GM12878 (cell line): ENCODE data around the gene POLR1G. TPM values are rescaled to one million over a fixed set of nuclear protein-coding genes. Genes with fewer than 3 reads are reported as not detected.
A peak's percentile ranks its signal among the peaks of the same experiment; 100 is the strongest.

Experiments
- ATAC-seq: fragments of 200-7000 bp; cut with Tn5 transposase; 3 replicates; pipeline ENCODE4 v1.9.1; 2020; ENCODE audit warnings: mild to moderate bottlenecking, moderate library complexity
- BruUV-seq: library from RNA; stranded (reverse); fragments of 400-500 nt; replicated peaks from 2 replicates; lab custom pipeline; 2021; lab: Mats Ljungman, UMichigan
- CTCF ChIA-PET: fragments of 300-600 bp; sonication (Branson Sonifier 250); formaldehyde crosslinking; extraction: SDS; loops from one replicate; lab custom pipeline; 2021; ENCODE audit warnings: inconsistent platforms; lab: Yijun Ruan, JAX
- POLR2A ChIA-PET: fragments of 350-600 bp; formaldehyde crosslinking; extraction: SDS; loops from one replicate; lab custom pipeline; 2021; ENCODE audit warnings: inconsistent platforms; lab: Charles Lee
- RAD21 ChIA-PET: fragments of 300-600 bp; sonication (Branson Sonifier 250); formaldehyde crosslinking; loops from one replicate; lab custom pipeline; 2023; ENCODE audit warnings: antibody characterized with exemption; ENCODE audit not compliant: unreplicated experiment; lab: Charles Lee
- SMC1A ChIA-PET: fragments of 300-600 bp; sonication (Branson Sonifier 250); formaldehyde crosslinking; loops from one replicate; lab custom pipeline; 2023; ENCODE audit not compliant: unreplicated experiment, uncharacterized antibody; lab: Charles Lee
- DNase-seq: peaks from one replicate; pipeline ENCODE4 v3.0.0-alpha.2; 2011; ENCODE audit warnings: low read depth, low spot score
- FAIRE-seq: peaks from 3 replicates; lab custom pipeline; 2011; peaks lifted over from hg19 to GRCh38; lab: Jason Lieb, UNC
- H2AFZ ChIP-seq: 2 replicates; pipeline ENCODE4 v1.6.0; 2011; ENCODE audit warnings: low read depth, low read length, control low read depth; ENCODE audit not compliant: control insufficient read depth
- H3K27ac ChIP-seq: 2 replicates; pipeline ENCODE4 v1.5.1; 2011; ENCODE audit warnings: control low read depth; ENCODE audit not compliant: control insufficient read depth, insufficient read depth
- H3K27me3 ChIP-seq, 2 experiments: replicated peaks in 1 of 2; 2 replicates each; pipeline versions ENCODE4 v1.6.0 to v1.6.1; 2011; ENCODE audit warnings: low read length in 1 of 2; ENCODE audit not compliant: control insufficient read depth in 2 of 2, insufficient read depth in 2 of 2
- H3K36me3 ChIP-seq, 2 experiments: 2 replicates each; pipeline ENCODE4 v1.5.1; 2011; ENCODE audit warnings: low read length in 1 of 2; ENCODE audit not compliant: control insufficient read depth in 2 of 2, insufficient read depth in 2 of 2
- H3K4me1 ChIP-seq: 2 replicates; pipeline ENCODE4 v1.6.1; 2011; ENCODE audit warnings: mild to moderate bottlenecking, low read length, moderate library complexity, mixed read lengths; ENCODE audit not compliant: control insufficient read depth, insufficient read depth
- H3K4me2 ChIP-seq: 2 replicates; pipeline ENCODE4 v1.6.0; 2011; ENCODE audit warnings: control low read depth; ENCODE audit not compliant: control insufficient read depth, insufficient read depth
- H3K4me3 ChIP-seq: fragments of 200-600 bp; sonication (generic); 2 replicates; pipeline ENCODE4 v1.5.1; 2016
- H3K79me2 ChIP-seq: 2 replicates; pipeline ENCODE4 v1.6.0; 2011; ENCODE audit warnings: low read length; ENCODE audit not compliant: control insufficient read depth, insufficient read depth
- H3K9ac ChIP-seq: 2 replicates; pipeline ENCODE4 v1.8.0; 2011; ENCODE audit warnings: low read length, control low read depth, mixed read lengths; ENCODE audit not compliant: control insufficient read depth, insufficient read depth
- H3K9me3 ChIP-seq: replicated peaks from 3 replicates; pipeline ENCODE4 v1.5.1; 2011; ENCODE audit warnings: mild to moderate bottlenecking, low read length; ENCODE audit not compliant: control insufficient read depth, insufficient read depth
- H4K20me1 ChIP-seq: 2 replicates; pipeline ENCODE4 v1.6.0; 2011; ENCODE audit not compliant: control insufficient read depth, insufficient read depth
- BHLHE40 ChIP-seq, 2 experiments: fragments of 450-650 bp in 1 of 2; IDR thresholded peaks; 2 replicates each; pipeline ENCODE4 v1.6.1; 2011 to 2017; ENCODE audit warnings: low read depth in 2 of 2, borderline replicate concordance in 1 of 2, improper control_type of control experiment in 1 of 2, low read length in 1 of 2, mild to moderate bottlenecking in 1 of 2
- CREB1 ChIP-seq: IDR thresholded peaks from 2 replicates; pipeline ENCODE4 v1.6.1; 2012; ENCODE audit warnings: low read depth, mild to moderate bottlenecking, inconsistent platforms
- POLR2A ChIP-seq: IDR thresholded peaks from 2 replicates; pipeline ENCODE4 v1.6.1; 2011; ENCODE audit warnings: low read depth, mild to moderate bottlenecking, low read length
- SUPT20H ChIP-seq: IDR thresholded peaks from 2 replicates; pipeline ENCODE4 v1.6.1; 2011; ENCODE audit warnings: low read depth, mild to moderate bottlenecking, low read length, moderate library complexity, borderline replicate concordance; ENCODE audit not compliant: control insufficient read depth
- ZNF217 ChIP-seq: fragments of 450-650 bp; IDR thresholded peaks from 2 replicates; pipeline ENCODE4 v1.6.1; 2017; ENCODE audit warnings: antibody characterized with exemption, mild to moderate bottlenecking
- WGBS: methylation state at CpG from one replicate; pipeline ENCODE4 v1.1.6; 2016; ENCODE audit warnings: low lambda C conversion rate; ENCODE audit not compliant: insufficient replicate concordance, insufficient coverage; ENCODE audit errors: missing lambda C conversion rate; 5-methylcytosine and 5-hydroxymethylcytosine counted together
- in situ Hi-C: fragments of 300-500 bp; cut with MboI; formaldehyde crosslinking; loops from 9 replicates; pipeline ENCODE4 v1.14.3; 2018; ENCODE audit warnings: mixed read lengths
- intact Hi-C: fragments of 100-400 bp; cut with micrococcal nuclease; formaldehyde crosslinking; loops from one replicate; pipeline ENCODE4 v1.14.2; 2022; ENCODE audit not compliant: unreplicated experiment
- polyA plus RNA-seq, 11 experiments: library from polyadenylated mRNA; depleted of rRNA in 4 of 11; unstranded in 6 of 11; stranded (reverse) in 5 of 11; fragments of >200 nt; fragmentation: Nextera tagmentation in 4 of 11; fragmentation: Illumina TruSeq in 1 of 11; extraction: Ambion mirVana in 4 of 11; extraction: Trizol in 1 of 11; gene quantifications; 1 replicate in 1 of 11; 2 replicates in 10 of 11; pipeline versions ENCODE4 v1.2.1 to v1.2.3, GENCODE V29; 2011 to 2016; ENCODE audit warnings: inconsistent platforms in 2 of 11, missing spikeins in 2 of 11, low read depth in 1 of 11
- total RNA-seq, 4 experiments: library from RNA; depleted of rRNA in 3 of 4; stranded (reverse); fragments of >200 nt in 3 of 4; fragmentation: Illumina TruSeq in 1 of 4; extraction: Trizol in 1 of 4; gene quantifications; 2 replicates each; pipeline versions ENCODE4 v1.2.1 to v1.2.3, GENCODE V29; 2013 to 2021

POLR1G gene
- total and polyA plus RNA-seq, 10 of the 15 experiments (the other 5 are each of a cell fraction or from before 2014, with no cell fraction given): 2.0 to 30.9 (median 20.5) TPM

- Histone ChIP-seq H3K79me2 (peaks cover 7% of the 10 kb centered on the region), H3K27me3 (no peaks in the 10 kb centered on the region; a peak in 1 of 4 replicates), H3K36me3 (peaks cover 0 to 1% of the 10 kb centered on the region in 2 experiments; a peak in 2 of 4 replicates), H3K9me3 (no peaks in the 10 kb centered on the region), H3K4me3 (no peak overlapping the region), H3K4me1 (peaks cover 4% of the 10 kb centered on the region), H3K27ac (no peak overlapping the region), H2AFZ (no peak overlapping the region), H3K4me2 (no peak overlapping the region), H3K9ac (no peak overlapping the region), H4K20me1 (no peaks in the 10 kb centered on the region)
- intact Hi-C loops: loop anchor here (10.0 kb wide), 1 partner anchor 237 kb away; no protein-coding TSS in a partner anchor
- CTCF ChIA-PET: interaction anchor here (1.1 to 1.3 kb wide), 4 partner anchors 14 to 70 kb away, joined by 3 to 4 read pairs (median 4); no protein-coding TSS in a partner anchor
- in situ Hi-C loops: no loop called here
- POLR2A ChIA-PET: interaction anchor here (1.5 kb wide), 1 partner anchor 15 kb away, joined by 3 read pairs; no protein-coding TSS in a partner anchor
- RAD21 ChIA-PET: no interaction called here
- BruUV-seq: no TSS peak
- 95% methylated on average over 8 of the region's 8 CpGs for WGBS
- ATAC-seq: no peak
- SMC1A ChIA-PET: no interaction called here
- no peak for DNase-seq
- TF ChIP-seq ZNF217: no peak
- TF ChIP-seq POLR2A: 0 out of 2 replicates have a peak, but pooled peaks have one; percentile 46
- no peak for FAIRE-seq
Measured at GRCh38 chr19:45408121-45408520, 1.7 kb downstream of the POLR1G start.

- no peak for ATAC-seq
Measured at GRCh38 chr19:45408830-45409556, 2.5 kb downstream of the POLR1G start.

More at GRCh38 chr19:45408830-45409556, 2.5 kb downstream of the POLR1G start:
- DNase-seq (no peak), FAIRE-seq (no peak)
- H3K9me3 ChIP-seq: no peaks in the 10 kb centered on the region
- RAD21 ChIA-PET: interaction anchor here (1.2 kb wide), 1 partner anchor 70 kb away, joined by 4 read pairs; no protein-coding TSS in a partner anchor
- BruUV-seq: TSS peak; percentile 64
- intact Hi-C loops (loop anchor here (10.0 kb wide), 1 partner anchor 236 kb away; no protein-coding TSS in a partner anchor), in situ Hi-C loops (no loop called here)
- TF ChIP-seq CREB1 (no peak), SUPT20H (no peak), POLR2A (0 out of 2 replicates have a peak, but pooled peaks have one; percentile 14), BHLHE40 (IDR thresholded peaks at IDR 0.05; ENCODE audit: borderline replicate concordance in 1 of 2, low read depth in 2 of 2, low read length in 1 of 2) (no peak)
- POLR2A ChIA-PET: interaction anchor here (0.8 kb wide), 1 partner anchor 10 kb away, joined by 3 read pairs; no protein-coding TSS in a partner anchor
- H4K20me1 ChIP-seq: no peaks in the 10 kb centered on the region
- no peak overlapping the region for H3K27ac ChIP-seq
- H3K4me1 ChIP-seq: peaks cover under 1% of the 10 kb centered on the region
- H3K79me2 ChIP-seq: peaks cover 7% of the 10 kb centered on the region
- WGBS: 96% methylated on average over 15 of the region's 15 CpGs
- peaks cover 0 to 6% of the 10 kb centered on the region in 2 experiments; a peak in 2 of 4 replicates for H3K36me3 ChIP-seq
- H3K4me2 ChIP-seq: no peak overlapping the region
- no peaks in the 10 kb centered on the region; a peak in 1 of 4 replicates for H3K27me3 ChIP-seq
- no peak overlapping the region for H3K4me3 ChIP-seq
- no peak overlapping the region for H3K9ac ChIP-seq
- CTCF ChIA-PET: no interaction called here
- H2AFZ ChIP-seq: no peak overlapping the region
- SMC1A ChIA-PET: no interaction called here
